ENCODE measurements around the gene ANAPC10.
"Not testable (repeated sequence)": the region's sequence is repeated elsewhere in the genome, so short reads cannot be mapped to it uniquely, and the experiment has no call there.

Gene ANAPC10, protein sequence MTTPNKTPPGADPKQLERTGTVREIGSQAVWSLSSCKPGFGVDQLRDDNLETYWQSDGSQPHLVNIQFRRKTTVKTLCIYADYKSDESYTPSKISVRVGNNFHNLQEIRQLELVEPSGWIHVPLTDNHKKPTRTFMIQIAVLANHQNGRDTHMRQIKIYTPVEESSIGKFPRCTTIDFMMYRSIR

DNA sequence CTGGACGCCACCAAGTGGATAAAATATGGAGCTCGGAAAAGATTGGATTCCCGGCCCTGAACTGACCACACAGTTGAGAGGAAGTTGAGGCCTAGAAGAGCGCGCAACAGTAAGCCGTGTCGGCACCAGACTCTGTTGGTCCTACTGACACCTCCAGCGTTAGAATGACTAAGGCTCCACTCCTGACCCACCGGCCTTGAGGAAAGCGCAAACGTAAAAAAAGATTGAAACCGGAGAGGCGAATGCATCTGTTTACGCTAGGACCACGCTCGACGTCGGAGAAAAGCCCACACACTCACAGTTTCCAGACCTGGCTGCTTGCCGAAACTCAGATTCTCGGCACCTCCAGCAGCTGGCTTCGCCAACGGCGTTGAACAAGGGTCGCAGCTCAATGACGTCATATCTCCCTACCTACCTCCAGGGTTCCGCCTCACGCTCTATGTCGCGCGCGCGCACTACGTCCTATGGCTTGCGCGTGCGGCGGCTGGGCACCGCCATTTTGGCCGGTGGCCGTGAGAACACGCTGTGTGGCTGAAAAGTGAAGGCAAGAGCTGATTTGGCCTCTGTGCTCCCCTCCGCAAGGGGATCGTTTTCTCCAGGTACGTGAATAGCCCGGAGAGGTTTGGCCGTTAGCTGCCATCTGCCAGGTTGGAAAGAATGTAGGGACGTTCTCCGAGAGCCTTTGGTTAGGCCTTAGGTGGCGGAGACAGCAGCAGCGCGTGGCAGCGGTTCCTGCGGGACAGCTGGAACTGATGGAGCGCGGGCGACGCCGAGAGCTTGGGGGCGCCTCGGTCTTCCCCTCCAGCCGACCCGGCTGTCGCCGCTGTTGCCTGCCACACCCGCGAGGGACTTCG, at the start of gene ANAPC10, which contains the start of gene ABCE1:
Gene ANAPC10, minus strand, starts transcription at position 376 of the 854 bp plus-strand sequence. CDS start 2,097 bp downstream, outside the sequence.
Gene ABCE1, plus strand, starts transcription at position 491 of the 854 bp plus-strand sequence. CDS start 6,102 bp downstream, outside the sequence.
- peak; percentile 96 for DNase-seq

DNA sequence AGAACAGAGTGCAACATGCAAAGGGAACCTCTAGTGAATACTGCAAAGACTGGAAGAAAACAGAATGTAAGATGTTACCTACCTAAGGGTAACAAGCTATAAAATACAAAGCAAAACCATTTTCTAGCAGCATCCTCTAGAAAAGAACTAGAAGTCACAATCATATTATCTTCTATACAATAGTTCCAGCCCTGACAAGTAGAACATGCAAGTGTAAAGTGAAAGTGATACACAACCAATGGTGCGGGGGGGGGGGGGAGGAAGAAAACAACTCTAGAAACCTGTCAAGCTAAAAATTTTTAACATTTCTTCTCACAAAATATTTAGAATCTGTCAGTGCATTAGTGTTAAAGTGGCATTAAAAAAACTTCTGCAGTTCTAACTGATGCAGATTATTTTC, 38.2 kb upstream of the ANAPC10 start:
- DNase-seq, result not testable (repeated sequence)

DNA sequence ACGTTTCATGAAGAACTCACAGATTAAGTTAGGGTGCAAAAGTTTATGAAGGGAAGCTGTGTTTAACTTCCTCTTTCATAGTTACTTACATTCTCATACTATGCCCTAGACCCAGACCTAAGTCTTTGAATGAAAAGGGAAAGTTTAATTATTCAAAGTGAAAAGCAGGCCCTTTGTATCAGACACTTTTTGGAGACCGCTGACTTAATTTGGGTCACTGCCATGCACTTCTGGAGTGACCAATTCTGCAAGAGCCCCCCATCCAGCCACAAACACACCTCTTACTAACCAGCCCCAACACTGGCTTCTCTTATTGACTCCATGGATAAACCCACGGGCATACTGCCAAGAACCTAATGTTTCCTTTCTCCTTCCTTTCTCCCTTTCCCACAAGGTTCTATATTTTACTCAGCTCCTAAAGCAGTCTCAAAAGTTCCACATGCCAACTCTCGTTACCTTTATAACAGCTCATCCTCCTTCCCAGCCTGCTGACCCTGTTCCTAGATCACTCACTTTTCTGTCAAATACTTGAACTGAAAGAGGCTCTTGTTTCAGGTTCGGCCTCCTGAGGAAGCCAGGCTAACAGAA, 34.6 kb upstream of the ANAPC10 start:
- DNase-seq, result no peak

DNA sequence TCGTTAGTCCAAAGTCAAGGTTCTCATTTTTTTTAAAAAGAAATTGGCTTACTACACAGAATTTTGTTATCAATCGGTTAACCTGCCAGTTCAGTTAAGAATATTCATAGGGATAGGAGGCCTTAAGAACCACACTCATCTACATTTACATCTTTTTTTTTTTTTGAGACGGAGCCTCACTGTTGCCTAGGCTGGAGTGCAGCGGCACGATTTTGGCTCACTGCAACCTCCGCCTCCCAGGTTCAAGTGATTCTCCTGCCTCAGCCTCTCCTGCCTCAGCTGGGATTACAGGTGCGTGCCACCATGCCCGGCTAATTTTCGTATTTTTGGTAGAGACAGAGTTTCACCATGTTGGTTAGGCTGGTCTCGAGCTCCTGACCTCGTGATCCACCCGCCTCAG, 33.9 kb upstream of the ANAPC10 start:
- no peak for DNase-seq

- no peak for DNase-seq
These were observed 32.9 kb upstream of the ANAPC10 start for GRCh38 chr4:145130788-145131399.

- no peak for DNase-seq
These were observed 32.1 kb upstream of the ANAPC10 start for GRCh38 chr4:145130130-145130529.

- DNase-seq, result no peak
These were observed 27.4 kb upstream of the ANAPC10 start for GRCh38 chr4:145125396-145125795.

DNA sequence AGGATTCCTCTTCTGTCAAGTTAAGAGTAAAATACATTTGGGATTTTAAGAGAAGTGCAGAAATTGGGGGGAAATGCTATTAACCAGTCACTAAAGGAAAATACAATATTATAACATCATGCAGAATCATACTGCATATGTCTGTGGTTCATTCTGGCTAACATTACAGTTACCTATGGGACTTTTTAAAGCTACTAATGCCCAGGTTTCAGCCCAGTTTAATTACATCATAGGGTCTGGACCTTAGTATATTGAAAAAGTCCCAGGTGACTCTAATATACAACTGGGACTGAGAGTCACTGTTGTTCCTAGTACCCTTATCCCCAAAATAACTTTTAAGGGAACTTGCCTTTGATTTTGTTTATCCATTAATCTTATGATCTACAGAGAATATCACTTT, 10.1 kb upstream of the ANAPC10 start:
- no peak for DNase-seq

GRCh38 chr4:145107126-145107525, 9.1 kb upstream of the ANAPC10 start:
- DNase-seq, result no peak

- DNase-seq, result no peak
These were observed 5.5 kb upstream of the ANAPC10 start for GRCh38 chr4:145103496-145103895.

DNA sequence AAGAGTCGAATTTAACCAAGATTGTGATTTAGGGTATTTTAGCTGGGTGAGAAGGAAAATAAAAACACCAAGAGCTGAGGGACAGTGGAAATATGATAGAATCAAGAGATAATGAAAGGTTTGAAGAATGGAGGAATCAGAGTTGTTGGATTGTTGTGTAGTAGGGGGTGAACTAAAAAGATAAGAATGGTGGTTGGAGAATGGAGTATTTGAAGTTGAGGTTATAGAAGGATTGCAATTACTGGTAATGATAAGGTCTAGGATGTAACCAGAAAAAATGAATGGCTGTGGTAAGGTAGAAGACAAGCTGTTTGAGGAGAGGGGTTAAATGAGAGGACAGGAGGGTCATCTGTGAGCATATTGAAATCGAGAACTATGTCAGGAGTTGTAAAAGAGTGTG, 4.6 kb upstream of the ANAPC10 start:
- no peak for DNase-seq

- DNase-seq, result no peak
These were observed 3.1 kb upstream of the ANAPC10 start for GRCh38 chr4:145101091-145101490.

GRCh38 chr4:145099653-145100052, 1.7 kb upstream of the ANAPC10 start:
- no peak for DNase-seq

DNA sequence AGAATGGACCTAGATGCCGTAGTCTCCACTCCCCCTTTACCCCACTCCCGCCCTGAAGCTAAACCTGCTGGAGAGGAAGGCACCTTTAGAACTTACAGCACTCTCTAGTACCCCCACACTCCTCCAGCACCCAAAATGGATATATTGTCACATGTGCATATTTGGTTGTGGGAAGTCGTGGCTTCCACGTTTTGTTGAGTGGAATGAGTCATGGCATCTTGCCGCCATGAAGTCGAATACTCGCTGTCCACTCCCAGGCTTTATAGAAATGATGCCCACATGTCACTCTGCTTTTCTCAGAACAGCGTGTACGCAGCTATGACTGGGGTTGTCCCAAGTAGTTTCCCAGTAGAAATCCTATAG, 660 bp upstream of the ANAPC10 start:
- DNase-seq, result peak; percentile 50

DNA sequence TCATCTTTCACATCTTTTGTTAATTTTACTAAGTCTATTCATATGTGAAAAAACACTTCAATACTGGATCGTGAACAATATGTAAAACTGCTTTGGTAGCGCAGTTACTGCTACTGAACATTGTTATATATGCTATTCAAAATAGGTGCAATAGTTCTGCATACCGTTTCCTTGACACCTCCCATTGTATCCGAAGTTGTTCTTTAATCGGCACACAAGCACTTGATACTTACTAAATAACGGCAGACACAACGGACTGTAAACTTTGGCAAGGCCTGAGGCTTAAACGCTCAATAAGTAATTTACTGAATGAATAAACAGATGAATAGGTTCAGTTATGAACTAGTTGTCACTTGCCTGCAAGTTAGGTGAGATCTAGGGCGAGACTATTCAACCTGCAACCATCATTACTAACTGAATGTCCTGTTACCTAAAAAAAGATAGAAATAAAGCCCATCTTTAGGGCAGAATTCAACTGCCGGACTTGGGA, 620 bp downstream of the ANAPC10 start:
- no peak for DNase-seq

DNA sequence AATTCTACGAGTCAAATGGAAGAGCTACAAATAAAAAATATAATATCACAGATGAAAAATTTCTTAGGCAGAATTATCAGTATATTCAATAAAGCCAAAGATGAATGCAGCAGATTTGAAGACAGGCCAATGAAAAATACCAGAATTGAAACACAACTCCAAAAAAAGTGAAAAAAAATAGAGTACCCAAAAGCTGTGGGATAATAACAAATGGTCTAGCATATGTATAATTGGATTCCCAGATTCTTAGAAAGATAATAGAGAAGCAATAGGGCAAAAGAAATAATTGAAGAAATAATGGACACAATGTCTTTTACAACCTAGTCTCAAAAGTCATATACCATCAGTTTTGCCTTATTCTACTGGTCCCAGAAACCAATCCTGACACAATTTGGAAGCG, 4.4 kb downstream of the ANAPC10 start:
- no peak for DNase-seq

DNA sequence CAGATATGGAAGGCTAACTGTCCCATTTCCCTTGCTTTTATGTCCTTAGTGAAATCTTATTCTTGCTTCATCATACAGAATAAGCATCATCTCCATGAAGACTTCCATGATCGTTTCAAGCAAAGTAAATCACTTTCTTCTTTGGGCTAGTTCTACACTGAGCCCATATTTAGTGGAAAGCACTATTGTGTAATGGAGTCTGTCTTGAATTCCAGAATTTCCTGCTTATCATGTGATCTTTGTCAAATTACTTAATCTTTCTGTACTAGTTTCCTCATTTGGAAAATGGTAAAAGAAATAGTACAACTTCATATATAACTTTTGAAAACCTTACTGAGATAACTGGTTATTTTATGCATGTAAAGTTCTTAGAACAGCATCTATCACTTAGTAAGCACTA, 7.6 kb downstream of the ANAPC10 start:
- no peak for DNase-seq

GRCh38 chr4:145083891-145084605, 13.9 kb downstream of the ANAPC10 start:
- no peak for DNase-seq

DNA sequence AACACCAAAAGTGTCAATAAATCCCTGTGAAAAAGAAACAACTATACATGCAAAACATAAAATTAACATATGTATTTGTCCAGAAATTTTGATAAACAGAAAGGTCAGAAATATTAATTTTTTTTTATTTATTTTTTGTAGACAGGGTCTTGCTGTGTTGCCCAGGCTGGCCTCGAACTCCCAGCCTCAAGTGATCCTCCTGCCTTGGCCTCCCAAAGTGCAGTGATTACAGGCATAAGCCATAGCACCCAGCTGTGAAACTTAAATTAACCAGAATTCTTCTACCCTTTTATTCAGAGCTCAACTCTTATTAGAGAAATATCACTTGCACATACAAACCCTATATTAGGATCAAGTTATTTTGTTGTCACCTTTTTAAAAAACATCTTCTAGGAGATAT, 16.2 kb downstream of the ANAPC10 start:
- no peak for DNase-seq

DNA sequence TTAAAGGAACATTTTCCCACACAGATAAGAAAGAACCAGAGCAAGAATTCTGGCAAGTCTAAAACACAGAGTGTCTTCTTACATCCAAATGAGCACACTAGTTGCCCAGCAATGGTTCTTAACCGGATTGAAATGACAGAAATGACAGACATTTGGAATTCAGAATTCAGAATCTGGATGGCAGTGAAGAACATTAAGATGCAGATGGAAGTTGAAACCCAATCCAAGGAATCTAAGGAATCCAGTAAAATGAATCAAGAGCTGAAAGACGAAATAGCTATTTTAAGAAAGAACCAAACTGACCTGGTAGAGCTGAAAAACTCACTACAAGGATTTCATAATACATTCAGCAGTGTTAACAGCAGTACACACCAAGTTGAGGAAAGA, 21.5 kb downstream of the ANAPC10 start:
- no peak for DNase-seq

- DNase-seq, result no peak
These were observed 22.1 kb downstream of the ANAPC10 start for GRCh38 chr4:145075742-145076468.

DNA sequence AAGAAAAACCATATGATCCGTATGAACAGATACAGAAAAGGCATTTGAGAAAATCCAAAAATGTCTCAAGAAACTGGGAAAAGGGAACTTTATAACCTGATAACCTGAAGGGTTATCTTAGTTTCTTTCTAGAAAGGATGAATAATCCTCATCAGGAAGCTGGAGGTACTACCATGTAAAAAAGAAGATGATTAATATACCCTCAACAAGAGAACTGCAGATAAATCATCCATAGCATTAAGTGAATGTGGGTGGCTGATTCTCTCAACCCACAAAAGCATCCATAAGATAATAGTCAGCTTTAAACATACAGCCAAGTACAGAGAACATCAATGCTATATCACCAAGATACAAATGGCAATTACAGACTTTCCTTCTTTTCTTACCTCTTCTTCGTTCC, 26.4 kb downstream of the ANAPC10 start:
- no peak for DNase-seq
